ENCODE measurements around the gene MAT1A.

MAT1A gene

DNA sequence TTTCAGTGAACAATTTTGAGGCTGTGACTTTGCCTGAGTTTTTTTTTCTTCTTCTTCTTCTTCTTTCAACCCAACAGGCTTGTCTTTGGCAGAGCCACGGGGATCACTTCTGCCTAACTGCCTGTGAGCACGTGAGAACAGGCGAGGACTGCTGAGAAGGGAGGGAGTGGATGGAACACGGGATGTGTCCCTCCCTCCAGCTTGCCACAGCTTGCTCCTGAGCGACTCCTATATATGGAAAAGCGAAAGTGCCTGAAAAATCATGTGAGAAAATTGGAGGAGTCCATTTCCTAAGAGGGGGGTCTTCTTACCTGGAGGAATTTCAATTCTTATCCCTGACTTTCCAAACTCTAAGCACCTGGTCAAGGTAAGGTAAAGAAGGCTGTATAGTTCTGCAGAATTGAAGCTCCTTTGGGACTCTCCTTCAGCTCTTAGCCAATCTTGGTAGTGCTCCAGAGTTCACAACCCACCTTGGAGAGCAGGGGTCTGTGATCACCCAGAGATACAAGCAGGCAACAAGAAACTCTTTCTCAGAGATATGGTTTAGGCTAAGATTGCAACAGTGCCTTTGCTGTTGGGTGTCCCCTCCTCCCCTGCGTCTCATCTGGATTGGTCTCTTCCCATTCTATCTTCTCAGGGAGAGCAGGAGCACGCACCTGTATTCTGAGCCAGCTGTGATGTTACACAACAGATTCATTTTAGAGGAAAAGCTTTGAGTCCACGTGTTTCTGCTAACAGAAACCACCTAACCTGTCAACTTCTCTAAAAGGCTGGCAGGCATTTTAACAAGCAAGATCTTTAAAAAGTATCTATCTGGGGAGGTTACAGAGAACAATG, at the start of gene MAT1A:
TSS of gene MAT1A (minus strand) at position 208 of the 837 bp plus-strand sequence. CDS start 235 bp downstream, outside the sequence.
- TF ChIP-seq, protein P1, sequence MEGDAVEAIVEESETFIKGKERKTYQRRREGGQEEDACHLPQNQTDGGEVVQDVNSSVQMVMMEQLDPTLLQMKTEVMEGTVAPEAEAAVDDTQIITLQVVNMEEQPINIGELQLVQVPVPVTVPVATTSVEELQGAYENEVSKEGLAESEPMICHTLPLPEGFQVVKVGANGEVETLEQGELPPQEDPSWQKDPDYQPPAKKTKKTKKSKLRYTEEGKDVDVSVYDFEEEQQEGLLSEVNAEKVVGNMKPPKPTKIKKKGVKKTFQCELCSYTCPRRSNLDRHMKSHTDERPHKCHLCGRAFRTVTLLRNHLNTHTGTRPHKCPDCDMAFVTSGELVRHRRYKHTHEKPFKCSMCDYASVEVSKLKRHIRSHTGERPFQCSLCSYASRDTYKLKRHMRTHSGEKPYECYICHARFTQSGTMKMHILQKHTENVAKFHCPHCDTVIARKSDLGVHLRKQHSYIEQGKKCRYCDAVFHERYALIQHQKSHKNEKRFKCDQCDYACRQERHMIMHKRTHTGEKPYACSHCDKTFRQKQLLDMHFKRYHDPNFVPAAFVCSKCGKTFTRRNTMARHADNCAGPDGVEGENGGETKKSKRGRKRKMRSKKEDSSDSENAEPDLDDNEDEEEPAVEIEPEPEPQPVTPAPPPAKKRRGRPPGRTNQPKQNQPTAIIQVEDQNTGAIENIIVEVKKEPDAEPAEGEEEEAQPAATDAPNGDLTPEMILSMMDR (IDR thresholded peaks at IDR 0.05), result no peak

DNA sequence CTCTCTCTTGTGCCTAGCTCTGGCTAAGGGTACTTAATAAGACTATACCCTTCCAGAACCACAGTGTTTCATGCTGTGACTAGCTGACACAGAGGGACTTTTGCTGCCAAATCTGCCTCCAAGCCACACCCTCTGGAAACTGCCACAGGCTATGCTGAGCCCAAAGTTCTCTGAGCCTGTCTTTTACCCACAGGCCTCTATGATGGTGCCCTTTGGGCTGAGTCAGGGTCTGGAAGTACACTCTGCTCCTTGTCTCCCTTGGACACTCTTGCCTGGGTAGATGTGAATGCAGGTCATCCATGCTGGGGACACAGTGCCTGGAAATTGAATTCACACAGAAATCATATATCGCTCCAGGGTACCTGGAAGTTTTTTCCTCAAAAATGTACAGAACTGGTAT, 44.5 kb upstream of the MAT1A start:
- TF ChIP-seq, protein P1 (IDR thresholded peaks at IDR 0.05), result no peak

GRCh38 chr10:80324891-80325364, 35.5 kb upstream of the MAT1A start:
- TF ChIP-seq, protein P1 (IDR thresholded peaks at IDR 0.05), result no peak

DNA sequence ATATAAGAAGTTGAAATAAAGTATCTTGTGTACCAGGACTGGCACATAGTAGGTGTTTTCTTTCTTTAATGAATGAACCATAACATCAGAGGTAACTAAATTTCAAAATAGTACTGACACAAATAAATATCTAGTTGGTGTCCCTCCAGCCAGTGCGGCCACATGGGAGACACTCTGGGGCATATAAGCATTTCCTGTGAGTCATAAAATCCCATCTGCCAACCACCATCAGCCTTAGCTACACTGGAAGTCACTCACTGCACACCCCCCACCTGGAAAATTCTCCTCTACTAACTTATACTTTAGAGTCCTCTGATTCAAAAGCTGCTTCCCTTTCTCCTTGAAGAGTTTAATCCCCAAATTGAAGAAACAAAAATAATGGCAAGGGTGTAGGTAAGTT, 34.6 kb upstream of the MAT1A start:
- TF ChIP-seq, protein P1 (IDR thresholded peaks at IDR 0.05), result no peak

DNA sequence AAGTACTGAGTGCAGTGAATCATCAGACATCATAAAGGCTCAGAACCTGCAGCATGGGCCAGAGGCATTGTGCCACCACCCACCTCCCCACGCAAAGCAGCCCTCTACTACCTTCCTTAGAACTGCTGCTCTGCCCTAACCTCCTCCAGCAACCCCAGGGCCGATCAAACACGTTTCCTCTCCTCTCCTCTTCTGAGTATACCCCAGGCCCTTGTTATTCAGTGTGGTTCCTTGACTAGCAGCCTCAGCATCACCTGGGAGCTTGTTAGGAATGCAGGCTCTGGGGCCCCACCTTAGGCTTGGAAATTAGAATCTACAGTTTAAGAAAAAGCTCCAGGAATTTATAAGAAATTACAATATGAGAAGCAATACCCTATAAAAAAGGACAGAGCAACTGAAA, 33.9 kb upstream of the MAT1A start:
- TF ChIP-seq, protein P1 (IDR thresholded peaks at IDR 0.05), result no peak

DNA sequence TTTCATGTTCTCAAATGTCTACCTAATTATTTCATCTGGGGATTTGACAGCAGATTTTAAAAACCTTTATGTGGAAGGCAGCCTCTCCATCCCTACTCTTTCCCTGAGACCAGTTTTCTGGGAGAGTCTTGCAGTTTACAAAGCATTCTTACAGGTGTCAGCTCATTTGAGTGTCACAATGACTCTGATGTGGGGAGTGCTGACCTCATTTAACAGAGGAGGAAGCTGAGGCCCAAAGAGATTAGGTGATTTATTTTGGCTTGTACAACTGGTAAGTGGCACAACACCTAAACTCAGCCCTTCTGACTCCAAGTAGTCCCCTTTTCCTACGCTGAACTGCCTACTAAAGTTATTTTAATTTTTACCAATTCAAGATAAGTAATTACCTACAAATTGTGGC, 33.3 kb upstream of the MAT1A start:
- TF ChIP-seq, protein P1 (IDR thresholded peaks at IDR 0.05), result no peak

DNA sequence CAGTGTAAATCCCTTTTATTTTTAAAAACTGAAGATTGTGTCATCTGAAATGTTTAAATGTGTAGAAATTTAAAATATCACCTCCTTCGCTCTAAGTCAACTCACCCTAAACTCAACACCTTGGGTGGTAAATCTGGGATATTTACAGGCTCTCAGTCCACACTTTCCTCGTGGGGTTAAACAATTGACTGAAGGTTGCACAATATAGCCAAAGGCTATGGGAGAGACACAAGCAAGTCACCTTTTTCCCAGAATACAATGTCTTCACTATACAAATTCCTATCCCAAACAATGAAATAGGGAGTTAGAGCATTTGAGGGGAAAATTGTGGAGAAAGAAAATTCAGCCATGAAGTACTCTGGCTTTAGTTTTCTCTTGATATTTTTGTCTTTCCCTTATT, 32.7 kb upstream of the MAT1A start:
- TF ChIP-seq, protein P1 (IDR thresholded peaks at IDR 0.05), result no peak

All from LNCAP (cell line).